TTC549 (cell line): Measurements from ENCODE around the gene OR5AS1.
"Not testable (repeated sequence)": the region's sequence is repeated elsewhere in the genome, so short reads cannot be mapped to it uniquely, and the experiment has no call there.

Source experiments
- FAIRE-seq: peaks from 2 replicates; lab custom pipeline; 2012; peaks lifted over from hg19 to GRCh38; lab: Jason Lieb, UNC

OR5AS1 gene

DNA sequence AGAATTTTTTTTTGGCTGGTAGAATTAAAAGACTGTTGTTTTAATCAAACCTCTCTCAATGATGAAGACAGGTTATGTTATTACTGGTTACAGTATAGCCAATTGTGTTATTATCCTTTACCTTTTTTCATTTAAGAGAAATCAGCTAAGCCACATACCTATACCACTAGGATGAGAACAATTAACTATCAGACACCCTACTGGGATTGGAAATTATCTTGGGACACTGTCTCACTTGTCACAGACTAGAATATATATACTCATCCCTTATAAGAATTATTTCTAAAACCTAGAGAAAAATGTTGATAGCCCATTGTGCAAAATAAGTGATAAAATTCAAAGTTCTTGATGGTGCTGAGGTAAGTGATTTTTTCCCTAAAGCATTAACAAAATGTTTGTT, at the start of gene OR5AS1:
Gene OR5AS1, plus strand, starts transcription at position 301 of the 400 bp plus-strand sequence. CDS start 2,765 bp downstream, outside the sequence.
- no peak for FAIRE-seq

DNA sequence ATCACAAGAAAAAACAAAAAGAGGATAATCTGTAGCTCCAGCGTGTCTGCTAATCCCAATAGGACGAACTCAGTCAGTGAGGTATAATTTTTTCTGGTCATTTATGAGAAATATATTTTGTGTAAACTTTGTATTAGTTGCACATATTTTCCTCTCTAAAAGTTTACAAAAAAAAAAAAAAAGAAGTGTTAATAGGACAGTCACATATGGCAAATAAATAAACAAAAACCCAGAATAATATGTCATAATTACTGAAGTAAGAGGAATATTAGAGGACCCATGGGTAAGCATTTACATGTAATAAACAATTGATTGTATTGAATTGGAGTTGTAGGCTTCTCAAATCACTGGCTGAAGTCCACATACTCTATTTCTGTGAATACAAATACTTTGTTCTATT, 32.9 kb upstream of the OR5AS1 start, which contains the start of gene OR5F1:
Gene OR5F1, minus strand, starts transcription at position 101 of the 400 bp plus-strand sequence. Its CDS starts 0 bp downstream, at position 101.
- no peak for FAIRE-seq

DNA sequence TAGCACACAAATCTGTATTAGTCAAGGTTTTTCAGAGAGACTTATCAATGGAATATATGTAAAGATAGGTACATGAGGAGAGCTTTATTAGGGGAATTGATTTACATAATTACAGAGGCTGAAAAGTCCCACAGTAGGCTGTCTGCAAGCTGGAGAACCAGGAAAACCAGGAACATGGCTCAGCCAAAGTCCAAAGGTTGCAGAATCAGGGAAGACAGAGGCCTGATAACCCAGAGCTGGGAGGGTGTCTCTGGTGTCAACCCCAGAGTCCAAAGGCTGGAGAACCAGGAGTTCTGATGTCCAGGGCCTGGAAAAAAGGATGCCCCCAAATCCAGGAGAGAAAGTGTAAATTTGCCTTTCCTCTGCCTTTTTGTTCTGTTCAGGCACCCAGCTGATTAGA, 16.7 kb upstream of the OR5AS1 start:
- FAIRE-seq: no peak

DNA sequence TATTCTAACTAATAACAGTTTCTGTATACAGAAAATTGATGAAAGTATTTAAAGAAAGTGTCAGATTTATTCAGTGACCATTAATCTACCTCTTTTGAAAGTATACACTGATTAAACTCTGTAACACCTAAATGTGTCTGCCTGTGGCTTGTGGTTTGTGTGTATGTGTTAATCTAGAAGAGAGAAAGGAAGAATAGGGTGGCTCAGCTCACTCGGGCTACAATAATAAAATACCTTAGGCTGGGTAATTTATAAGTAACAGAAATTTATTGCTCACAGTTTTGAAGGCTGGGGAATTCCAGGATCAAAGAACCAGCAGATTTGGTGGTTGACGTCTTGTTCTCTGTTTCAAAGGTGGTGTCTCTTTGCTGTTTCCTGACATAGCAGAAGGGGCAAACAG, 13.6 kb upstream of the OR5AS1 start:
- no peak for FAIRE-seq

DNA sequence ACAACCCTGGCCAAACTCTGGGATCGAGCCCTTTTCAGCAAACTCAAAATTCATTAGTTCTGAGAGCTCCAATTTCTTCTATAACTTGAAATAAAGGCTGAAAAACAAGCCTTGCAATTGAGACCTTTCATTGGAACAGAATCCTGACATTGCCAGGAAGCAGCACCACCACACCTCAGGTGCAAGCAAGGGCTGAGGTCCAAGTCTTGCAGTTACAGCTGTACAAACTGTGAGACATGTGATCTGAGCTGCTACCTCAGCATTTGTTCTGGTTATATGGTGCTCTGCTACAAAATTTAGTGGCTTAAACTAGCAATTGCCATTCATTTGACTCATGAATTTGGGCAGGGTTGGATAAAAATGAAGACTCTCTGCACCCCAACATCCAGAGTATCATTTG, 18.1 kb downstream of the OR5AS1 start:
- FAIRE-seq: no peak

GRCh38 chr11:56048480-56048879, 21.0 kb downstream of the OR5AS1 start:
- FAIRE-seq: no peak

GRCh38 chr11:56049487-56049886, 22.0 kb downstream of the OR5AS1 start:
- no peak for FAIRE-seq

DNA sequence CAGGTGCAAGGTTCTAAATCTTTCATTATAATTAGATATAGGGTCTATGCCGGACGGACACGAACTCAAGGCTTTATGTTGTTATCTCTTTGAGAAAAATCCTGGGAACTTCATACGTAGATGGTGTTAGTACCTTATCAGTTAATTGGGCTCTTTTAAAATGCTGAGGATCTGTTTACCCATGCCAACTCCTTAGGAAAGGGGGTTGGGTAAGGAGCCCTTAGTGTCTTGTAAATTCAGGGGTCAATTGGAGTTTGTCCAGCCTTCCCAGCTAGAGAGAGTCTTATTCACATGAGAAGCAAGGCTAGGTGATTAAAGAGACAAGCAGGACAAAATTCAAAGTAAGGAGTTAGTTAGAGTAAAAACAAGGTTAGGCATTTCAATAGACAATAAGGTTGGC, 28.9 kb downstream of the OR5AS1 start:
- FAIRE-seq: not testable (repeated sequence)

- FAIRE-seq: not testable (repeated sequence)
Observed at GRCh38 chr11:56057661-56058237, 30.3 kb downstream of the OR5AS1 start.

DNA sequence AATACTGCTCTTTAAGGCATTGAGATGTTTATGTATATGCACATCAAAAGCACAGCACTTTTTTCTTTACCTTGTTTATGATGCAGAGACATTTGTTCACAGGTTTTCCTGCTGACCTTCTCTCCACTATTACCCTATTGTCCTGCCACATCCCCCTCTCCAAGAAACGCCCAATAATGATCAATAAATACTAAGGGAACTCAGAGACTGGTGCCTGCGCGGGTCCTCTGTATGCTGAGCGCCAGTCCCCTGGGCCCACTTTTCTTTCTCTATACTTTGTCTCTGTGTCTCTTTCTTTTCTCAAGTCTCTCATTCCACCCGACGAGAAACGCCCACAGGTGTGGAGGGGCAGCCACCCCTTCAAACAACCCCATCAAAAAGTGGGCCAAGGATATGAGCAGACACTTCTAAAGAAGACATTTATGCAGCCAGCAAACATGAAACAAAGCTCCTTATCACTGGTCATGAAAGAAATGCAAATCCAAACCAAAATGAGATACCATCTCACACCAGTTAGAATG, 30.9 kb downstream of the OR5AS1 start:
- not testable (repeated sequence) for FAIRE-seq

GRCh38 chr11:56066980-56067379, 39.5 kb downstream of the OR5AS1 start:
- no peak for FAIRE-seq
